GM10266 (cell line): Measurements from ENCODE around the gene PILRA.
"Not testable (repeated sequence)": the region's sequence is repeated elsewhere in the genome, so short reads cannot be mapped to it uniquely, and the experiment has no call there.

Experiments
- DNase-seq: peaks from one replicate; pipeline ENCODE4 v3.0.0; 2012; ENCODE audit errors: extremely low spot score
- CTCF ChIP-seq: IDR thresholded peaks from 2 replicates; pipeline ENCODE4 v1.5.1; 2012; ENCODE audit warnings: mild to moderate bottlenecking, low read depth; ENCODE audit not compliant: control insufficient read depth, insufficient read depth; ENCODE audit errors: missing control alignments

Gene PILRA

DNA sequence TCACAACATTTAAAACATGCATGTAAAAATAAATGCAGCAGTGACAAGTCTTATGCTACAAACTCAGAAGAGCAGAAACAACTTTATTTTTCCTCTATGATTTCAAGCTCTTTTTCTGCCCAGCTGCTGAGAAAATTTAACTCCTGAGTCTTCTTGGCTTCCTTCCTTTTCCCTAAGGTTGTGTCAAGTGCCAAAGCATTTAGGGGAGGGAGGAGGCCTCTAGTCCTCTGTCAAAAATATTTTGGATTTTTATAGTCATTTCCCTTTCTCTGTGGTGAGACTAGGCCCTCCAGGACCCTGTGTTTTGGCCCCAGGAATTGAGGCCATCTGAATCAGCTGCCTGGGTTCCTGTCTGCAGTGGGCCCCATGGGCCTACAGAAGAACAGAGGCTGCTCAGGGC lies 26.4 kb upstream of the PILRA start:
- DNase-seq: no peak
- TF ChIP-seq CTCF: no peak

GRCh38 chr7:100348805-100349204 lies 24.5 kb upstream of the PILRA start:
- no peak for TF ChIP-seq CTCF
- no peak for DNase-seq

- no peak for DNase-seq
- no peak for TF ChIP-seq CTCF
Observed at GRCh38 chr7:100349757-100350156, 23.5 kb upstream of the PILRA start.

DNA sequence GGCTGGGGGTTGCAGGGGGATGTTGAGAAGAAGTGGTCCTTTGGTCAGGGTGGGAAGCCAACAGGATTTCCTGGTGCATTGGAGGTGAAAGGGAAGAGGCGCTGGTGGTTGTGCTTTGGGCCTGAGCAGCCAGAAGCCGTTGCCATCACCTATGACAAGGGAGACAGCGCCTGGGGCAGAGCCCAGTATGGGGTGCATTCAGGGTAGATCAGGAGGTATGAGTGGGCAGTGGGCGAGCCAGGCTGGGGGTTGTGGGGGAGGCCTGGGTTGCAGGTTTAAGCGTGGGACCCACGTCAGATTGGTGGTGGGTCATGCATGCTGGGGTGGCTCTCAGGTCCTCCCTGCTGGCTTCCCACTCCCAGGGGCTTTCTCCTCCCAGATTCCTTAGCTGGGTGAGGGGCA lies 21.6 kb upstream of the PILRA start:
- TF ChIP-seq CTCF: no peak
- DNase-seq: no peak

GRCh38 chr7:100352230-100352781 lies 21.0 kb upstream of the PILRA start:
- not testable (repeated sequence) for DNase-seq

DNA sequence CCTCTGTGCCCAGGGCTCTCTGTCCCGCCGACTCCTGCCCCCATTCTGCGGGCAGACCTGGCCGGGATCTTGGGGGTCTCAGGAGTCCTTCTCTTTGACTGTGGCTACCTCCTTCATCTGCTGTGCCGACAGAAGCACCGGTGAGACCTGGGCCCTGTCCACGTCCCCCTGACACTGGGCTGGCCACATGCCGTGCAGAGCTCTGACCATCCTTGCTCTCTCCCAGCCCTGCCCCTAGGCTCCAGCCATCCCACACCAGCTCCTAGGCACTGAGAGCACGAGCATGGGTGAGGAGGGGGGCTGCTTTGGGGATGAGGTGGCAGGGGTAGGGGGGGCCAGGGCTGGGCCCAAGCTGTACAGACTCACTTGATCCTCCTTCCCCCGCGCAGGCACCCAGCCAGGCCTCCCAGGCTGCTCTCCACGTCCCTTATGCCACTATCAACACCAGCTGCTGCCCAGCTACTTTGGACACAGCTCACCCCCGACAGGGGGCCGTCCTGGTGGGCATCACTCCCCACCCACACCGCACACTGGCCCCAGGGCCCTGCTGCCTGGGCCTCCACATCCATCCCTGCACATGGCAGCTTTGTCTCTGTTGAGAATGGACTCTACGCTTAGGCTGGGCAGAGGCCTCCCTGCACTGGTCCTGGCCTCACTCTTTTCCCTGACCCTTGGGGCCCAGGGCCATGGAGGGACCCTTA lies 20.2 kb upstream of the PILRA start:
- DNase-seq: no peak
- no peak for TF ChIP-seq CTCF

DNA sequence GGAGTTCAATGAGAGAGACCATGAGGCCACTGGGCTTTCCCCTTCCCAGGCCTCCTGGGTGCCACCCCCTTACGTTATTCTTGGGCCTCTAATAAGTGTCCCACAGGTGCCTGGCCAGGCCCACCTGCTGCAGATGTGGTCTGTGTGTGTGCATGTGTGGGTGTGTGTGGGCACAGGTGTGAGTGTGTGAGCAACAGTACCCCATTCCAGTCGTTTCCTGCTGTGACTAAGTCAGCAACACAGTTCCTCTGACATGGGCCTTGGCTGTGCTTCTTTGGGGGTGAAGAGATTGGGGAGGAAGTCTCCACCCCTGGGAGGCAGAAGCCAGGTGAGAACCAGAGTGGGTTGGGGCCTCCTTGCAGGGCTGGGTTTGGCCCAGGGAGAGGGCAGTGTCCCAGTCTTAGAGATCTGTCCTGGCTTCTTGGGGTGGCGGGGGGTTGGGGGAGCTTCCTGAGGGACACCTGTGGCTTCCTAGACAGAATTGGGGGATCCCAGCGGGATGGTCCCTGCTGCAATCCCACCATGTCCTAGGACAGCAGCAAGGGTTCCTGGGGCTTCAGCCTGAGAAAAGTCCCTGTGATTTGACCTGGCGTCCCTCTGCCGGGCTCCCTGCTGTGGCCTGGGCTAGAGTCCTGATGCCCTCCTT lies 19.5 kb upstream of the PILRA start:
- DNase-seq: no peak
- no peak for TF ChIP-seq CTCF
